KBM-7 (cell line): Measurements from ENCODE around the gene IL7R.

Experiments used
- DNase-seq: peaks from one replicate; pipeline ENCODE4 v3.0.0-alpha.2; 2015
- in situ Hi-C: fragments of 300-500 bp; cut with MboI; formaldehyde crosslinking; loops from 2 replicates; pipeline ENCODE4 v1.14.3; 2020; ENCODE audit warnings: low sequenced_read_pairs, low pct_unique_long_range_greater_than_20kb, mixed read lengths

IL7R gene

DNA sequence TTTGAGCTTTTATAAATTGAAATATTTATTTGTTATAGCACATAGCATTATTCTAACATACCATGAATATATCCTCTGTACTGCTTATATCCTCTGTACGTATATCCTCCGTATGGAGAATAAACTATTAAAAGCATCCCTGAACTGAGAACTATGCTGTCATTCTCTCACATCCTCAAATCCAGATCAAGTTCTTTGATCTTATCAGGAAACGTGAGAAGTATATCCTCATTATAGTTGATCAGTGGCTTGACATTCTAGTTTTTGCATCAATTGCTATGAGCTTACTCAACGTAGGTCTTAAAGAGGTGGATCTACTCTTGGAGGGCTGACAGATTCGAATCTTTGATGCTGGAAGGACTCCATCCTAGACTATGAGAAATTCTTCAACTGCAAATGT, 37.4 kb downstream of the IL7R start:
- DNase-seq: no peak
- in situ Hi-C loops: no loop called here

DNA sequence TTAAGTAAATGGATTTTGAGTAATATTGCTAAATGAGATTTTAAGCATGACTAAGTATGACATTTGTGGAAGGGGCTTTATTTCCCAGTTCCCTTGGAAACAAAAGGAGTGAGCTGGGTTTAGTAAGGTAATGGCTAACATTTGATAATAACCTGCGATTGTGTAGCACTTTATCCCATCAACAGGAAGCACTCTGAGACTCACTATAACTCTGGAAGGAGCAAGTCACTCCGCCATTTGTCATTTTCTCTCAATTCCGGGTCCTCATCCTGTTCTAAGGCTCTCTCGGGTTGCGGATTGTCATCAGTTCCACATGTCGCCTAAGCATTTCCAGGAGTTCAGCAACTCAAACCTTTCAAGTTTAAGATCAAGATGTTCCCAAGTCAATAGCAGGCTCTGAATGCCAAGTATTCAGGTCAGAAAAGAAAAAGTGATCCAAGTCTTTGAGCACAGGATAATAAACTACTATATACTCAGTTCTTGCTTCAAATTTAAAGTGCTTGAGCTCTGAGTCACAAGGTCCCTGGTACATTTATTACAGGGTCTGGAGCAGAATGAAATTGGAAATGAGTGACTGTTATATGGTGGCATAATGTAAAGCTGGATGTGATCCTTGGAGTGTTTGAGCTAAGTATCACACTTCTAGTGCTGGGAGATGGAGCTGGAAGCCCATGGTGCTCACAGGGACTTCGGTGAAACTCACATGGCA, 42.4 kb downstream of the IL7R start:
- DNase-seq: no peak
- in situ Hi-C loops: no loop called here

DNA sequence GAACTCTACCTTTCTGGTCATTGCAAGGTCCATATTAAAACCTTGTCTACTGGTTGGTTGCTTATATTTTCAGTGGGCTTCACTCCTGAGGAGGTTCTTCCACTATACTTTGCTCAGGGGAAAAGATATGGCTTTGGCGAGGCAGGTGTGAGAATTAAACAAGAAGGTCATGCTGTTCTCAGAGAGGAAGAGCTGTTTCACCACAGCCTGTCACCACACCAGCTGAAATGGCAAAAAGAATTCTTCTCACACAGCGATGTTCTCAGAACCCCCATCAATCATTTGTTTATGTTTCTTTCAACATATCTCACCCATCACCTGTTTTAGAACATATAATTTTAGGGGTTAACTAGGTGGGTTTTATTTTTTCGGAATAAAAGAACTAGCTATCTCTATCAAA, 43.1 kb downstream of the IL7R start:
- DNase-seq: no peak
- in situ Hi-C loops: no loop called here

DNA sequence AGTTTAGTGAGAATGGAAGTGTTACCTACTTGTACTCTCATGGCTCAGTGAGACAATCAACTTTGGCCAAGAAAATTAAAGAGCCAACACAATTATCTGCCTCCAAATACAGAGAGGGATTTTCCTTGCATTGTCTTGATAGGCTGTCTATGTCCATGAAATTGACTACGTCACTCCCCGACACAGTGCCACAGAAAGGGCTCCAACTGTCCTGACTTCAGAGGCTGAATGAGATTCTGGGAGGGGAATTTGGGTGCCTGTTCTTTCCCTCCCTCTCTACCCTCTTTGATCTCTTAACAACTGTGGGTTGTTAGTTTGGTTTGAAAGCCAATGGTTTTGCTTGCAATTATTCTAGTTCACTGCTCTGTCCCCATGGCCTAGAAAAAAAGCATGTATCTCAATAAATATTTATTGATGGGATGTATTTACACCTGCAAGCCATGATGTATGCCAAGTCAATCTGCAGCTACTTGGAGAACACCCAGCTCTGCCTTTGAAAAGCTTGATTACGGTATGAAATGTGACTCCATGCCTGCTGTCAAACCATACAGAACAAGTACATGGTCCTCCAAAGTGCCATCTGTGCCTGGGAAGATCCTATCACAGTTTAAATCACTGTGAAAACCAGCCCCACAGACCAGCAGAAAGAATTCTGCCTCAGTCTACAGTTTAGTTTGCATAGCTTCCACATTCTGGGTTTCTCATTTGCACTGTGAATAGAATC, 44.4 kb downstream of the IL7R start:
- in situ Hi-C loops: no loop called here
- DNase-seq: no peak

DNA sequence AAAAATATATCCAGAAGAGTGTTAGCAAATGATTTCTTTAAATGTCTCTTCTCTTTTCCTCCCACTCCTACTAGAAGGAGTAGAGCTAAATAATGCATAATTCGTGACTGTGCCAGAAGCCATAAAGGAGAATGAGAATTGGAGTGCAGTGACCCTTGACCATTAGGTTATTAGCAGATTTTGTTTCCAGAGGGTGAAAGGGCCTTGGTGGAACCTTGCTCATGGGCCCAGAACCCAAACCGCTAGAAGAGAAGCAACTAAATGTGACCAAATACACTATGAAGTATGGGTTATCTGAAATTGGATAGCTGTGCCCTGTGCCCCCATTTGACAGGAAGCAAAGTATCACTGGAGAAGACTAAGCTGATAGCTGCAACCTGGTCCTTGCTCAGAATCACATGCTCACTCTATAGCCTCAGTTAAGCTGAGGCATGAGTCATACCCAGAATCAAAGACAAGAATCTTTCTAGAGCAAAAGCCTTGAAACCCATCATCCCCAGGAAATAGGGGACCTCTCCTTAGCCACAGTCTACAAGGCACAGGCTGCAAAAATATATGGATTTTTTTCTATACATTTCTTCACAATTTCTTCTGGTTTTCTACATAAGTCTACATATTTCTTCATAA, 45.5 kb downstream of the IL7R start:
- in situ Hi-C loops: no loop called here
- DNase-seq: no peak

DNA sequence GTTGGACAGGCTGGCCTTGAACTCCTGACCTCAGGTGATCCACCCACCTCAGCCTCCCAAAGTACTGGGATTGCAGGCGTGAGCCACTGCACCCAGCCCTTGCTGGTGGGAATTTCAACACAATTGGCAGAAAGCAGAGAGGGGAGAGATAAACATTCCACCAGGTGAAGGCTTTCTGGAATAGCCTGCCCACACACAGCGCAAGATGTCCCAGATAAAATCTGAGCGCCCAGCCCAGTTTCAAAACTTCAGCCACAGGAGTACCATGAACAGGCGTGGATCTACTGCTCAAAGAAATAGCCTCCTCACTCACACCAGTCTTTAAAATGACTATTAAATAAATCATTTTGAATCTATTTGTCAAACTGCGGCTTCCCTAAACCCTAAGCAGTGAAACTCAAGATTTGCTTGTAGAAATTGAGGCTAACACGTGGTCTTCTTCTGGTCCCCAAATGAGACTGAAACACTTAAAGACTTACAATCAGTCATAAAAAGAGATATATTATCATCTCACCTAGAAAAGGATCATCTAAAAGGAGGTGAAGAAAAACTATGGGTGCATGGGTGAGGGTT, 47.0 kb downstream of the IL7R start:
- in situ Hi-C loops: no loop called here

DNA sequence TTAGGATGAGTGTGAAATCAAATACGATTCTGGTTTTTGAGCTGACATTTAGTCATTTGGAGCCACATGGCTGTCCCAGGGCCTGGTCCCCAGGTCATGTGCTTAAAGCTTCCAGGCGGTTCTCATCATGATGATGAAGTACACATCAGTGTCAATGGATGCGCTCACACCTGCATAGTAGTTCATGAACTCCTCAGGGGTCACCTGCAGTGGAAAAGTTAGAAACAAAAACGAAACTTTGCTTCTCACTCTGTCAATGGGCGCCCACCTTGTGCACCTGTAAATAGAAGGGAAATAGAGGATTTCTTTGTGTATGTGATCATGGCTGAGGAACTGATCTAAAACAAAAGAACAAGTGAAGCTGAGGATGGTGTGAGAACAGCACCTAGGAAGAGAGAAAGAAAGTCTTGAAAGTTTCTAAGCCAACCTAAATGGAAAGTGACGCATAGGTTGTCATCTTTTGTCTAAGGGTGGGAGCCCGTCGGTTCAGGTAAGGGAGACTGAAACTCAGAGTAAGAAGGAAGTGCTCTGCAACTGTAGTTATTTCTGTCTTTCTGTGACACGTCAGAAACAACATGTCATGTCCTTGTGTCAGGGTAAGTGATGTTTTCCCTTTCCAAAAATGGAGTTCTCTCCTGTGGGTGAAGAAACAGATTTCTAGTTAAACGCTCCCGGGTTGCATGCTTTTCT, 47.9 kb downstream of the IL7R start:
- DNase-seq: no peak
- in situ Hi-C loops: no loop called here

More for the DNA sequence above, 47.0 kb downstream of the IL7R start:
- DNase-seq: no peak

DNA sequence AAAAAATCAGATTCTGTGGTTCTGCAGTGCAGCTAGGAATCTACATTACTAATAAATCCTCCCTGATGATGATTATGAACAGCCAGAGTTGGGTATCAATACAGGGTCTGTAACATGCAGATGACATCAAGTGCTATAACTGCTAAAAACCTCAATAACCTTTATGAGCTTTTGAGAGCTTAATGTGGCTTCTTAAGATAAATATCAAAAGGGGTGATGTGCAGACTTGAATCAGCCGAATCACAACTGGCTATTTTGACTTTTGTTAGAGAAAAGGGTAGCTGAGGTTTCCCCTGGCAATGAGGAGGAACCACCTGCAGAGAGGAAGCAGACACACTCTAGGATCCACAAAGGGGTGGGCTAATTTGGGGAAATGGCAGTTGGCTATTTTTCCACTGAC, 51.5 kb downstream of the IL7R start:
- DNase-seq: peak; percentile 78
- in situ Hi-C loops: no loop called here

DNA sequence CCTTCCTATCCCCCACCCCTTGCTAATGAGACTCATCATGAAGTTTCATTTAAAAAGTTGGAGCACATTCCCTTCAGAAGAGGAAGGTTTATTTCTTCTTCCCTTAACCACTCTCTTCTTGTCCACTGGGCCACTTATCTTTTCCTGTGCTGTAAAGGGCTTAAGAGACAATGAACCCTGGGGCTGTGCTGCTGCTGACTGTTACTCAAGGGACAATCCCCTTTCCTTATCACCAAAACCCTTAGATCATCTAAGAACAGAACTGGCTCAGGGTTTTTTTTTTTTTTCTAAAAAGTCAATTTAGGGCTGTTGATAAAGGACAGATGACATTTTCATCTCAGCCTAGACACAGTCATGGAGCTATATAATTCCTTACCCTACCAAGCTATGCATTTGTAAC, 52.1 kb downstream of the IL7R start:
- no peak for DNase-seq
- in situ Hi-C loops: no loop called here

DNA sequence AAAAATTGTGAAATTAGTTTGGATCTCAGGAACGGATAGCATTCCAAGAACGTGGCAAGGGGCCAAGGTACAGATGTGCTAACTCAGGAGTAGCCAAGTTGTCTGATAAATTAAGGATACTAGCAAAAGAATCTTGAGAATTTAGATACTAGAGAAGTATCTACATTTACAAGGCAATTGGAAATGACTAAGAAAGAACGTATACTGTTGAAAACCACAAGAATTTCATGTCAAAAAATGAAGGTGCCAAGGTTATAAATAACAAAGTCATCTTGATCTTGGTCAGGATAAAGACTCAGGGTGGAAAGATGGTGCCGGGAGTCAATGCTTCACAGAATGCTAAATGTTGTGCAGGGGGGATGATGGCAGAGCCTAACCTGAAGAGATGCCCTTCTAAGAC, 62.5 kb downstream of the IL7R start:
- in situ Hi-C loops: no loop called here
- no peak for DNase-seq

DNA sequence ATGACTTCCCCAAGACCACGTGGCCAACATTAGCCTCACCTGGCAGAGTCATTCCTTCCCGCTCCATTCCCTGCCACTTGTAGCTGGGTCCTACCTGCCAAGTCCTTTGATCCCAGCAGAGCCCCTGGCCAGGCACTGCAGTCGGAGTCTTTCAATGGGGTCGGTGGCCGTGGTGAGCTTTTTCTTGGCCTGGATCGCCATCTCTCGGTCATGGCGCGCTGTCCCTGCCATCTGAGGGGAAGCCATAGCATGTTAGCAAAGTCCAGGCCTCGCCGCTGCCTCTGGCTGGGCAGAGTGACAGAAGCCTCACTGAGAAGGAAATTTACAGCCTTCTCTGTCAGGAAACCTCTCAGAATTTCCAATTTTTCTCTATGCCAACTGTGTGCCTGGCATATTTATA, 64.2 kb downstream of the IL7R start:
- in situ Hi-C loops: no loop called here
- no peak for DNase-seq

DNA sequence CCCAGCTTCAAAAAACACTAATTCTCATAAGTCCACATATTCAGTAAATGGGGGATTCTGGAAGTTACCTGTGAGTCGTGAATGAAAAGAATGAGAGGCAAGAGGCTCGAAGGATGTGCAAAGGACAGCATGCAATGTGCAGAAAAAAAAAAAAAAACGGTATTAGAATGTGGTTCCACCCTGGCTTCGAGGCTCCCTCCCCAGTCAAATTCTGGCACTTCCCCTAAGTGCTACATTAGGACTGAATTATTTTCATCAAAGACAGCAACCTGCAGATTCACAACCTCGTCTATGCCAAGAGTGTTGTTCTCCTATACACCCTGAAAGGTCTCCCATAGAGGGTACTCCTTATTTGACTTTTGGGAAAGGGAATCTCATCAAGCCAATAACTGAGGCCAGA, 65.2 kb downstream of the IL7R start:
- in situ Hi-C loops: no loop called here

DNA sequence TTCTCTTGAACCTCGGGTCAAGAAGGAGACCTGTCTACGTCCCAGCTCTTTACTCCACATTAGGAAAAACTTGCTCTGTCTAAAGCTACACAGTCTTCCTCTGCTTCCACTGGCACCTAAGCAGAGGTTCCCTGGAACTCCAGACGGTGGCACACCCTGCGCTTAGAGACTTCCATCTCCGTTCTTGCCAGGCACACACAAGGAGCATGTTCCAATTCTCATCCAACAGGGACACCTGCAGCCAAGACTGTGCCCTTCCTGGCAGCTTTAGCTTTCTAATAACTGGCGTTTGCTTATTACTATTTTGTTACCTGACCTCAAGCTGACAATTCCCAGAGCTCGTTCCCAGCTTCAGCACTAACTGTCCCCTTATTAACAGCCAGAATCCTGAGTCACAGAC, 65.8 kb downstream of the IL7R start:
- DNase-seq: no peak
- in situ Hi-C loops: no loop called here

More for the DNA sequence above, 65.2 kb downstream of the IL7R start:
- no peak for DNase-seq

DNA sequence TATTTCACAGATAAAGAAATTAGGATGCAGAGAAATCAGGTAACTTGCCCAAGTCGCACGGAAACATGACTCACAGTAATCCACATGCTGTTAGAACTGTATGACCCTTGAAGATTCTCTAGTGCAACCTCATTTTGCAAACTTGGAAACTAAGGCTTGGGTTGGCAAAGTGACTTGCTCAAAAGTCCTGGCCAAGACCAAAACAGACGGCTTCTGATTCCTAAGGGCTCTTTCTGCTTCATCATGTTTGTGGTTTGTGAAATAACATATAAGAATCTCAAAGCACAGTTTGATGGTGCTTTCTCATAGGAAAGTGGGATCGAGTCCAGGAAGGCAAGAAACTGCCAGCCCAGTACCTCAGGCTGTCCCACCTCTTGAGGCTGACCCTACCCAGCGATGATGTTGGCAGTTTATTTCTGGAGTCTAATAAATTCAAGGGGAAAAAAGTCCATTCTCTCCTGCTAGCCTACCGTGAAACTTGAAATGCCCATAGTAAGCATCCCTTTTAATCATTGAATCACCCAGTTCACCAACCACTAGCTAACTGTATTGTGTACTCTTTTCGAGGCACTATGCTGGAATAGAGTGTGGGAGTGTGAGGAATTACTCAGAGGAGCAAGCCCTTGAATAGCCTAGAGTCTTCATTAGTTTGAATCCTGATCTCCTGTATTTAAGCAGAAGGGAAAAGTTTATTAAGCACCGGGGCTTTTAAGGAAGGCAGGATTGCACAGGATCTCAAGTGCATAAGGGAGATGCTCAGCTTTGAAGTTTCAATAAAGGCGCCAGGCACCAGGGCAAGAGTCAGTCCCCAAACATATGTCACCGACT, 67.6 kb downstream of the IL7R start:
- DNase-seq: no peak
- in situ Hi-C loops: no loop called here

DNA sequence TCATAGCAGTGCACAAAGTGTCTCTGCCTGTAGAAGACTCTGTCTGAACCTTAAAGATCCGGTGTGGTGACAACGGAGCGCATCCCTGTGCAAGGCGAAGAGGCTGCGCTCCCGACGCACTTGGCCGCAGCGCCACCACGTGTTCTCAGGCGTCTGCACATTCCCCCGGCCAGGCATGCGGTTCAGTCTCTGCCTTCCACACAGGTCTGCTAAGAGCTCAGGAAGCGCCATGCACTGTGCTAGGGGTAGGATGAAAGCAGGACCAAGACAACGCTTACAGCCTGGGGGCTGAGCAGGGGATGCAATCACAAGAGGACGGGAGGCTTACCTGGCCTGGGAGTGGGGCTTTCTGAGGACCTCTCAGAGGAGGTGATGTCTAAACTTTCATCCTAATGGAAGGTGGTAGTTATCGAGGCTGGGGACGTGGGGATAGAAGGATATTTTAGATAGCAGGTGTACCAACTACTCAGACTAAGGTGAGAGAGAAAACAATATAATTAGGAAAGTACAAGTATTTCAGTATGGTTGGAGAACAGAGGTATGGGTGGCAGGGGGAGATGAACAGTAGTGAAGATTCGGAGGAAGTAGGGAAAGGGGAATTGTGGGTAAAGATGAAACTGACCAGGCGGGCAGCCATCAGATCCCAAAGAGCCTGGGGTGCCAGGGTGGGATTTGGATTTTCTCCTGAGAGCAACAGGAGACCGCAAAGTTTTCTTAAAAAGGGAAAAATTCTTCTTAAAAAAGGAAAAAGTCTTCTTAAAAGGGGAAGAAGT, 68.4 kb downstream of the IL7R start:
- in situ Hi-C loops: loop anchor here (25.0 kb wide), 1 partner anchor 288 kb away; no protein-coding TSS in a partner anchor

DNA sequence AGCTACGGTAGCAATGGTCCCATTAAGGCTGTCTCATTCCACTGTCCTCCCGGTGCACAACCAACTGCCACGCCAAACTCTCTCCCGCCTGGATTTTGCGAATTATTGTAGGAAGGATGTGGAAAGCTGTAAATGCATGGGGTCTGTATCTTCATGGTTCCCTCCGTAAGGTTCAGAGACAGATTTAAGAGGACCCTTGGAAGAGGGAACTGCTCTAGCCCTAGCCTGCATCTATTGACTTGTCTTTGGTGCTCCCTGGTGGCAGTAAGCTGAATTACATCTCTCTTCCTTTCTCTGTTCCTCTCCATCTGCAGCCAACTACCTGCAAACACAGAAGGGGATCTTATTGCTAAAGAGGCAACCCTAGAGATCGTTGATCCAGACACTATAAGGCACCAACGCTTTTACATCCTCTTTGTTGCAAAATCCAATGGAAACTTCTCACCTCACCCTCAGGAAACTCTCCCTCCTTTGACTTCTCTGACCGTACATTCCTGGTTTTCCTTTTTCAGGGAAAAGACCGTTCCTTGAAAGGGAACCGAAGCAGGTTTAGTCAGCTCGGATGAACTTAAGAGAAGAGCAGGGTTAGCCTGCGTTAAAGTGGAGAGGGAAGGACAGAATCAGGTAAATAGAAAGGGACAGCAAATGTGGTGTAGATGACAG, 69.8 kb downstream of the IL7R start:
- peak; percentile 86 for DNase-seq

More for the DNA sequence above, 68.4 kb downstream of the IL7R start:
- peak; percentile 82 for DNase-seq

More for the DNA sequence above, 69.8 kb downstream of the IL7R start:
- in situ Hi-C loops: loop anchor here (25.0 kb wide), 1 partner anchor 289 kb away; no protein-coding TSS in a partner anchor
